OCI-LY7 (cell line): Measurements from ENCODE around the gene SACS. TPM values are rescaled to one million over a fixed set of nuclear protein-coding genes. Genes with fewer than 3 reads are reported as not detected.

Experiments
- BruUV-seq: library from RNA; stranded (reverse); fragments of 400-500 nt; replicated peaks from 2 replicates; lab custom pipeline; 2021; lab: Mats Ljungman, UMichigan
- CTCF ChIA-PET: fragments of 300-600 bp; sonication (Branson Sonifier 250); formaldehyde crosslinking; loops from one replicate; lab custom pipeline; 2022; ENCODE audit warnings: antibody characterized with exemption; ENCODE audit not compliant: unreplicated experiment; lab: Charles Lee
- POLR2A ChIA-PET: fragments of 300-600 bp; sonication (Branson Sonifier 250); formaldehyde crosslinking; loops from one replicate; lab custom pipeline; 2022; ENCODE audit warnings: antibody characterized with exemption; lab: Charles Lee
- DNase-seq: peaks from one replicate; pipeline ENCODE4 v3.0.0-alpha.2; 2015; ENCODE audit warnings: low spot score
- H2AFZ ChIP-seq: fragments of 200-600 bp; sonication (generic), shearing (Covaris generic); 2 replicates; pipeline ENCODE4 v1.6.1; 2014; ENCODE audit warnings: mild to moderate bottlenecking, antibody characterized with exemption, low read length, moderate library complexity
- H3K27ac ChIP-seq: fragments of 200-600 bp; sonication (generic); 2 replicates; pipeline ENCODE4 v1.5.1; 2014; ENCODE audit warnings: mixed run types, low read depth, mild to moderate bottlenecking, moderate library complexity, low read length, inconsistent platforms; ENCODE audit not compliant: poor library complexity, severe bottlenecking
- H3K36me3 ChIP-seq: fragments of 200-600 bp; sonication (generic); 2 replicates; pipeline ENCODE4 v1.6.1; 2014; ENCODE audit warnings: mild to moderate bottlenecking, antibody characterized with exemption, low read length, moderate library complexity, mixed read lengths; ENCODE audit not compliant: insufficient read depth
- H3K4me1 ChIP-seq: fragments of 200-600 bp; sonication (generic); 2 replicates; pipeline ENCODE4 v1.5.1; 2014; ENCODE audit warnings: mild to moderate bottlenecking, low read length; ENCODE audit not compliant: insufficient read depth, poor library complexity, severe bottlenecking
- H3K4me2 ChIP-seq: fragments of 200-600 bp; sonication (generic); 2 replicates; pipeline ENCODE4 v1.6.1; 2014; ENCODE audit warnings: mild to moderate bottlenecking, low read length
- H3K4me3 ChIP-seq: fragments of 200-600 bp; sonication (generic); 2 replicates; pipeline ENCODE4 v1.5.1; 2014; ENCODE audit warnings: mild to moderate bottlenecking, low read depth, low read length; ENCODE audit not compliant: poor library complexity, severe bottlenecking
- H3K79me2 ChIP-seq: fragments of 200-600 bp; sonication (generic); 2 replicates; pipeline ENCODE4 v1.6.1; 2016; ENCODE audit warnings: low read depth, mild to moderate bottlenecking, low read length, moderate library complexity, mixed read lengths; ENCODE audit not compliant: insufficient read depth
- H3K9me2 ChIP-seq: fragments of 200-600 bp; sonication (generic); 2 replicates; pipeline ENCODE4 v1.6.1; 2016; ENCODE audit warnings: mild to moderate bottlenecking, low read length, mixed read lengths; ENCODE audit not compliant: insufficient read depth
- H3K9me3 ChIP-seq: fragments of 200-600 bp; sonication (generic); 2 replicates; pipeline ENCODE4 v1.6.1; 2014; ENCODE audit warnings: mild to moderate bottlenecking, mixed run types, low read length, mixed read lengths
- H4K20me1 ChIP-seq: fragments of 200-600 bp; sonication (generic); 2 replicates; pipeline ENCODE4 v1.6.1; 2014; ENCODE audit warnings: mild to moderate bottlenecking, antibody characterized with exemption, low read length, moderate library complexity, mixed read lengths; ENCODE audit not compliant: insufficient read depth
- EZH2phosphoT487 ChIP-seq: fragments of 200-600 bp; sonication (generic); IDR thresholded peaks from 2 replicates; pipeline ENCODE4 v1.6.1; 2018; ENCODE audit warnings: low read depth, borderline replicate concordance, mild to moderate bottlenecking, mixed run types, antibody characterized with exemption, low read length, moderate library complexity, mixed read lengths
- intact Hi-C: fragments of 100-400 bp; cut with micrococcal nuclease; formaldehyde crosslinking; loops from one replicate; pipeline ENCODE4 v1.10.0; 2022; ENCODE audit not compliant: unreplicated experiment
- total RNA-seq, 2 experiments: library from RNA; depleted of rRNA in 1 of 2; stranded (reverse); fragments of >200 nt in 1 of 2; shearing (Covaris generic) in 1 of 2; gene quantifications; 2 replicates each; pipeline ENCODE4 v1.2.3, GENCODE V29; 2014 to 2022
- TF ChIP-seq, protein P1 (sequence below): fragments of 200-600 bp; sonication (generic); conservative IDR thresholded peaks from 2 replicates; pipeline ENCODE4 v1.5.1; 2014; ENCODE audit warnings: mild to moderate bottlenecking, antibody characterized with exemption, low read length, moderate library complexity, mixed read lengths

Gene SACS
- total RNA-seq, 2 experiments from 2014 or later = 9.8 to 22.6 TPM

DNA sequence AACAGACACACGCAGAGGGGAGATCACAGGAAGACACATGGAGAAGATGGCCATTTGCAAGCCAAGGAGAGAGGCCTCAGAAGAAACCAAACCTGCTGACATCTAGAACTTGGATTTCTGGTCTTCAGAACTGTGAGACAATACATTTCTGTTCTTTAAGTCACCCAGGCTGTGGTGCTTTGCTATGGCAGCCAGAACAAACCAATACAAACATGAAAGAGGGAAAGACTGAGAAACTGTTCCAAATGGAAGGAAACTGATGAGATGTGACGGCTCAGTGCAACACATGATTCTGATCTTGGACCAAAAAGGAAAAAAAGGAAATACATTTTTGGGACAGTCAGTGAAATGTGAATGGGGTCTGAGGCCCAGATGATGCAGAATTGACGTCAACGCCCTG, 30.2 kb upstream of the SACS start:
- intact Hi-C loops = loop anchor here (10.0 kb wide), 1 partner anchor 411 kb away; no protein-coding TSS in a partner anchor
- no peak overlapping the region for H3K27ac ChIP-seq
- H4K20me1 ChIP-seq = no peaks in the 10 kb centered on the region
- H3K36me3 ChIP-seq = no peaks in the 10 kb centered on the region
- CTCF ChIA-PET = no interaction called here
- H3K4me2 ChIP-seq = no peak overlapping the region
- no peak for TF ChIP-seq EZH2phosphoT487
- TF ChIP-seq, protein P1, sequence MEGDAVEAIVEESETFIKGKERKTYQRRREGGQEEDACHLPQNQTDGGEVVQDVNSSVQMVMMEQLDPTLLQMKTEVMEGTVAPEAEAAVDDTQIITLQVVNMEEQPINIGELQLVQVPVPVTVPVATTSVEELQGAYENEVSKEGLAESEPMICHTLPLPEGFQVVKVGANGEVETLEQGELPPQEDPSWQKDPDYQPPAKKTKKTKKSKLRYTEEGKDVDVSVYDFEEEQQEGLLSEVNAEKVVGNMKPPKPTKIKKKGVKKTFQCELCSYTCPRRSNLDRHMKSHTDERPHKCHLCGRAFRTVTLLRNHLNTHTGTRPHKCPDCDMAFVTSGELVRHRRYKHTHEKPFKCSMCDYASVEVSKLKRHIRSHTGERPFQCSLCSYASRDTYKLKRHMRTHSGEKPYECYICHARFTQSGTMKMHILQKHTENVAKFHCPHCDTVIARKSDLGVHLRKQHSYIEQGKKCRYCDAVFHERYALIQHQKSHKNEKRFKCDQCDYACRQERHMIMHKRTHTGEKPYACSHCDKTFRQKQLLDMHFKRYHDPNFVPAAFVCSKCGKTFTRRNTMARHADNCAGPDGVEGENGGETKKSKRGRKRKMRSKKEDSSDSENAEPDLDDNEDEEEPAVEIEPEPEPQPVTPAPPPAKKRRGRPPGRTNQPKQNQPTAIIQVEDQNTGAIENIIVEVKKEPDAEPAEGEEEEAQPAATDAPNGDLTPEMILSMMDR = no peak
- H3K9me3 ChIP-seq = no peaks in the 10 kb centered on the region
- no peaks in the 10 kb centered on the region for H3K4me1 ChIP-seq
- no peaks in the 10 kb centered on the region for H3K9me2 ChIP-seq
- no peak for DNase-seq
- H2AFZ ChIP-seq = no peak overlapping the region
- POLR2A ChIA-PET = interaction anchor here (0.7 kb wide), 1 partner anchor 52 kb away, joined by 3 read pairs; no protein-coding TSS in a partner anchor
- no peaks in the 10 kb centered on the region for H3K79me2 ChIP-seq
- no peak overlapping the region for H3K4me3 ChIP-seq
- BruUV-seq = no TSS peak

- no peaks in the 10 kb centered on the region for H3K9me2 ChIP-seq
- H4K20me1 ChIP-seq = no peaks in the 10 kb centered on the region
- intact Hi-C loops = loop anchor here (10.0 kb wide), 1 partner anchor 412 kb away; no protein-coding TSS in a partner anchor
- no peaks in the 10 kb centered on the region for H3K4me1 ChIP-seq
- H3K36me3 ChIP-seq = no peaks in the 10 kb centered on the region
- no peak overlapping the region for H3K4me3 ChIP-seq
- no peaks in the 10 kb centered on the region for H3K79me2 ChIP-seq
- H2AFZ ChIP-seq = no peak overlapping the region
- ChIA-PET POLR2A (no interaction called here), CTCF (no interaction called here)
- DNase-seq = no peak
- no peaks in the 10 kb centered on the region for H3K9me3 ChIP-seq
- TF ChIP-seq EZH2phosphoT487 = no peak
- TF ChIP-seq, protein P1 = no peak
- no TSS peak for BruUV-seq
- no peak overlapping the region for H3K27ac ChIP-seq
- H3K4me2 ChIP-seq = no peak overlapping the region
These were observed 29.5 kb upstream of the SACS start for GRCh38 chr13:23462815-23463559.

GRCh38 chr13:23461544-23461943, 28.0 kb upstream of the SACS start:
- TF ChIP-seq, protein P1 = no peak
- no peak for TF ChIP-seq EZH2phosphoT487
- no peak overlapping the region for H3K27ac ChIP-seq
- ChIA-PET POLR2A (no interaction called here), CTCF (no interaction called here)
- no peaks in the 10 kb centered on the region for H3K36me3 ChIP-seq
- H3K9me3 ChIP-seq = no peaks in the 10 kb centered on the region
- no peaks in the 10 kb centered on the region for H3K79me2 ChIP-seq
- H3K4me1 ChIP-seq = no peaks in the 10 kb centered on the region
- DNase-seq = no peak
- H4K20me1 ChIP-seq = no peaks in the 10 kb centered on the region
- H3K9me2 ChIP-seq = no peaks in the 10 kb centered on the region
- no peak overlapping the region for H3K4me2 ChIP-seq
- no TSS peak for BruUV-seq
- H3K4me3 ChIP-seq = no peak overlapping the region
- intact Hi-C loops = loop anchor here (10.0 kb wide), 1 partner anchor 413 kb away; no protein-coding TSS in a partner anchor
- no peak overlapping the region for H2AFZ ChIP-seq
